HG02678 (cell line): ENCODE data around the gene NPLOC4.

ENCODE experiments used
- ATAC-seq: cut with Tn5 transposase; IDR thresholded peaks from one replicate; pipeline ENCODE4 v1.9.1; 2021; ENCODE audit warnings: mild to moderate bottlenecking, moderate library complexity; ENCODE audit not compliant: unreplicated experiment

Gene NPLOC4

GRCh38 chr17:81509972-81510784, 126.7 kb downstream of the NPLOC4 start:
- no peak for ATAC-seq

GRCh38 chr17:81509207-81509971, 127.5 kb downstream of the NPLOC4 start:
- no peak for ATAC-seq

- ATAC-seq = no peak
These were observed 128.2 kb downstream of the NPLOC4 start for GRCh38 chr17:81508639-81509206.
